HG03045 (cell line): ENCODE results near the gene ACER1.
"Not testable (repeated sequence)": the region's sequence is repeated elsewhere in the genome, so short reads cannot be mapped to it uniquely, and the experiment has no call there.

Source experiments
- ATAC-seq: cut with Tn5 transposase; IDR thresholded peaks from one replicate; pipeline ENCODE4 v1.9.1; 2021; ENCODE audit warnings: mild to moderate bottlenecking, moderate library complexity; ENCODE audit not compliant: unreplicated experiment

The ACER1 gene

DNA sequence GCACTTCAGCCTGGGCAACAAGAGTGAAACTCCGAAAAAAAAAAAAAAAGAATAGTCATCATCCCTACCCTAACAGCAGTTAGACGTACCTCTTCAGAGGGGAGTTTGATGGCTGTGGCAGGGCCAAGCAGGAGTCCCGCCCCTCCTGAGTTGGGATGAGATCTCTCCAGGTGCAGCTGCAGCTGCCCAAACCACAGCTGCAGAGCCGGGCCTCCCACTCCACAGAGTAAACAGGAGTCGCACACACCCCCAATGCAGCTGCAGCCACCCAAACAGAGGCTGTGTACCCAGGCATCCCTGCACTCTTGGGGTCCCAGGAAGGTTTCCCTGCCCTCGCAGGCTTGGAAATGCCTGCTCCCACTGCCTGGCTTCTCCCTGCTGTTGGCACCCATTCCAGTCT lies 36.2 kb downstream of the ACER1 start:
- no peak for ATAC-seq

DNA sequence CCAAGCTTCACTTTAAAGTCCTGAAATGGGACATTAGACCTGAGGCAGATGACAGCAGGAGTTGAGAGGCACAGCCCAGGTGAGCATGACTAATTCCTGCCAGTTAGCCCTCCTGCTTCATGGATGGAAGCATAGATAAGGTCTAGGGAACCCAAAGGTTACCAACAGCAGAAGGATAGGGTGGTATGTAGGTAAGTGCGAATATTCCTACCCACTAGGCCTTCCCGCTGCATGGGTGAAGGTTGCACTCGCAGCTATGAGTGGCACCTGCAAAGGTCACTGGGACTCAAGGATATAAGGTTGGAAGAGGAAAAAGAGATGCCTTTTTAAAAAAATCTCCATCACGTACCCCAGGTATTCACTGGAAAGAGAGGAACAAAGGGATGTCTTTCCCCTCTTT lies 41.4 kb downstream of the ACER1 start:
- ATAC-seq = no peak

DNA sequence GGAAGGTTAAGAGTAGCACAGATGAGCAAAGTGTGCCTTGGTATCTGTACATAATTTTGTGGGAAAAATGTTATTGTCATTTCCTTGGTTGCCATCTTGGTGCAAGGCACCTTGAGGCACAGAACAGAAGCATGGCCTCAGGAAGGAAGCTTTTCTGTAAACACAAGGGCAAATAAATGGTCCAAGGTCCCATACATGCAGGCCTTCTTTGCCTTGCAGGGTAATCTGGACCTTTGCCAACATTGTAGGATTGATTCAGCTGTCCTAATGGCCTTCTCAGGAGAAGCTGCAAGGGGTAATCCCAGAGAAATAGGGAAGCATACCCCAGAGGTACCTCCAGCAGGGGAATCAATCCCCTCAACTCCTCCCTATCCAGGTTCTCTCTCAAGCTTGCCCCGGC lies 44.7 kb downstream of the ACER1 start:
- ATAC-seq = no peak

GRCh38 chr19:6287269-6287885 lies 46.0 kb downstream of the ACER1 start:
- no peak for ATAC-seq

DNA sequence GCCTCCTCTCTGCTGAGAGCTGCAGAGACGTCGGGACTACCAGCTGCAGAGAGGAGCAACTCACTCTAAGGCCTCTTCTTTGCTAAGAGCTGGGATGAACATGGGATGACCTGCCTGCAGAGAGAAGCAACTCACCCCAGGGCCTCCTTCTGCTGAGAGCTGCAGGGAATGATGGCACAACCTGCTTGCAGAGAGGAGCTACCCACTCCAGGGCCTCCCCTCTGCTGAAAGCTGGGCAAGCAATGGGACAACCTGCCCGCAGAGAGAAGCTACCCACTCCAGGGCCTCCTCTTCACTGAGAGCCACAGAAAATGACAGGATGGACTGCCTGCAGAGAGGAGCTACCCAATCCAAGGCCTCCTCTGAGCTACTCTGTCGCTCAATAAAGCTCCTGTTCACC lies 46.7 kb downstream of the ACER1 start:
- no peak for ATAC-seq

- ATAC-seq = not testable (repeated sequence)
Observed at GRCh38 chr19:6282393-6282792, 51.0 kb downstream of the ACER1 start.

- peak; percentile 93 for ATAC-seq
Observed at GRCh38 chr19:6279931-6280591, 53.4 kb downstream of the ACER1 start, which contains the start of gene MLLT1. TSS of gene MLLT1 (minus strand) at chr19:6279975. CDS start at chr19:6279784, 191 bp downstream.

DNA sequence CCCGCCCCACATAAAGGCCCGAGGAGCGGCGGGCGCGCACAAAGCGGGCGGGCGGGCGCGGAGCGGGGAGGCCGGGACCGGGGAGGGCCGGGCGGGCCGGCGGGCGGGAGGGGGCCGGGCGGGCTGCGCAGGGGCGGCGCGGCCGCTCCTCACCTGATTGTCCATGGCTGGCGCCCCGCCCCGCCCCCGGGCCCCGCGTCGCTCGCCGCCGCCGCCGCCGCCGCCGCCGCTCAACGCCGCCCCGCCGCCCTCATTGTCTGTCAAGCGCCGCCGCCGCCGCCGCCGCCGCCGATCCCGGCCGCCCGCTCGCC lies 53.8 kb downstream of the ACER1 start:
- ATAC-seq = peak; percentile 33

- ATAC-seq = peak; percentile 2
Observed at GRCh38 chr19:6278740-6279619, 54.4 kb downstream of the ACER1 start.

GRCh38 chr19:6278051-6278450 lies 55.4 kb downstream of the ACER1 start:
- ATAC-seq = no peak

GRCh38 chr19:6276447-6276846 lies 57.0 kb downstream of the ACER1 start:
- no peak for ATAC-seq

GRCh38 chr19:6275170-6275744 lies 58.2 kb downstream of the ACER1 start:
- ATAC-seq = no peak

GRCh38 chr19:6274756-6275155 lies 58.7 kb downstream of the ACER1 start:
- no peak for ATAC-seq

GRCh38 chr19:6273701-6274601 lies 59.5 kb downstream of the ACER1 start:
- no peak for ATAC-seq

GRCh38 chr19:6272913-6273600 lies 60.4 kb downstream of the ACER1 start:
- ATAC-seq = no peak

GRCh38 chr19:6272411-6272791 lies 61.0 kb downstream of the ACER1 start:
- ATAC-seq = no peak

DNA sequence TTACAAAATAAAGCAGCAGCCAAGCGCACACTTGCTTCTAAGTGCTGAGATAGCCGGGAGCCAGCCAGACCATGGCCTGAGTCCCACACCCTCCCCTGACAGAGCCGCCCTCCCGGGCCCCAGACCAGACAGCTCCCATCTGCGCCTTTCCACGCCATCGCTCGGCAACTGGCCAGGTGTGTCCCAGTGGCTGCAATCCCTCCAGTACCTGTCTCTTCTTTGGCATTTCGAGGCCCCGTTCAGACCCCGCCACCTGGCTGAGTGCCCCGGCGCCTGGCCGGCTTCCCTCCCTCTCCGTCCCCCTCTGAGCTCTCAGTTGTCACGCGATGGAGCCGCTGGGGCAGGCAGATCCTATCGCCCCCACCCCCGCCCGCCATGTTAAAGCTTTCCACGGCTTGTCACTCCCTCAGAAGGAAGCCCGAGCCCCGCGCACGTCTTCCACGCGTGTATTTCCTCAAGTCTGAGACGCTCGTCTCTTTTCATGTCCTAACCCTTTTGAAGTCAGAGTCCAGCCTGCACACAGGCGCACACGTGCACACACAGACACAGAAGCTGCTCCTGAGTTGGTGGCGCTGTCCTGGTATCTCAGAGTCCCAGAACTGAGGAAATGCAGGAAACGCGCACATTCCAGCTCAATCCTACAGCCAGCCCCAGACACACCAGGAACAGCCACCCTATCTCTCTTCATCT lies 61.5 kb downstream of the ACER1 start:
- no peak for ATAC-seq

DNA sequence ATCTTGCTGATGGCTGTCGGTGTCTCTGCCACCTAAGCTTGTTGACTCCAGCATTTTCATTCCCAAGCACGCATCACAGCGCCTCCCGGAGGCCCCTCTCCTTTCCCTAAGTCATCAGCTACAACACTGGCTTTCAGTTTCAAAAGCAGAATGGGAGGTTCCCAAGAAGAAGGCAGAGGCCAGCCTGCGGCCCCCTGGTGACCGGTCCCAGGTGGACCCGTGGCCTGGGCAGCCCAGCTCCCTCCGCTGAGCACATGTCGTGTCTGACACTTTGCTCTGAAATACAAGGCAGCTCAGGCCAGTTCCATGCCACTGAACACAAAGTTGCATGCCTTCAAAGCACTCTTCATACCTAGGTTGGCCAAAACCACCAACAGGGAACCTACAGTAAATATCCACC lies 62.2 kb downstream of the ACER1 start:
- ATAC-seq = no peak

GRCh38 chr19:6270822-6271221 lies 62.6 kb downstream of the ACER1 start:
- ATAC-seq = no peak
